NCI-H526 treated with DMSO at 0.1 percent for 48 hours (cell line): ENCODE results near the gene ENOX1.

Experiments used
- DNase-seq: peaks from one replicate; lab custom pipeline; 2025; lab: John Stamatoyannopoulos, UW

The ENOX1 gene

DNA sequence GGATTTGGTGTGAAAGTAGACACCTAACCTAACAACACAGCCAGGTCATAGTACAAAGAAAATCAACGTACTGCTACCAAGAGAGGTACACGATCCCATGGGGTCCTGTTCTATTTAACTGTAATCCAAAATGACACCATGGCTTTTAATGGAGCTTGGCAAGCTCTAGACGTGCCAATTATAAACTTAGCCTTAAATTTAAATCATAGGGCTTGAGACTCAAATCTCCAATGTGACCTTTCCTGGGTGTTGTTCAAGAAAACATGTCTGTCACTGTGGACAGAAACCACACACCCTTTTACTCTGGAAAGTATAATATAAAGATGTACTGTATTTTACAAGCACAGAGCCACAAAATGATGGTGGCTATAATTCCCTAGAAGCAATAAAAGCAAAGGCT, 299.3 kb downstream of the ENOX1 start:
- DNase-seq, result no peak

DNA sequence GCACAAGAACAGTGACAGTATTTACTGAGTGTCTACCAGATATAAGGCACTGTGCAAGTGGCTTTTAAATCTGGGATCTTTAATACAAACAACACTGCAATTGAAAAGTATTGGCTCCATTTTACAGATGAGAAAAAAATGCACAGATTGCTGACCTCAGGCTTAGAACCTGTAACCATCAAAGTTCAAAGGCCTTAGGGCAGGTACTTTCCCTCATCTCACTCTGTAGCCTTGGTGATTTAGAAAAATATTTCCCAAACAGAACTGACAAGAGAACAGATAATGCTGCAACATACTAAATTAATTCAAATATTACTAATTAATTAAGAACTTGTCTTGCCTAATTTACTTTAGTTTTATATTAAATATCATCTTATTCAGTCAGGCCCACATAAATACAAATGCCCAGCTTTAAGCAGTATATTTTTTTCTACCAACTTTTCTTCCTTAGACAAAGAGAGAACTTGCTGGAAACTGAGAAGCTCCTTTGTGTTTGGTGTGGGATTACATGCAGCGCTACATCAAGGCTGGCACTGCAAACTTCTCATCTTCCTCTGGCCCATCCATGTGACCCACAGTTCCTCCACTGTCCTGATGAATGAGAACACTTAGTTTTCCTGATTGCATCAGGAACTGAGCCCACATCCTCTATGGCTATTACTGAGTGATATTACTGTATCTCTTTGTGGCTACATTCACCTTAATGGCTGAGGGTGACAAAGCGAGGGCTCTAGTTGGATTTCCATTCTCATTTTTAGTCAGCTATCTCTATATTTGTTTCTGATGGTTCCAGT, 302.1 kb downstream of the ENOX1 start:
- no peak for DNase-seq

DNA sequence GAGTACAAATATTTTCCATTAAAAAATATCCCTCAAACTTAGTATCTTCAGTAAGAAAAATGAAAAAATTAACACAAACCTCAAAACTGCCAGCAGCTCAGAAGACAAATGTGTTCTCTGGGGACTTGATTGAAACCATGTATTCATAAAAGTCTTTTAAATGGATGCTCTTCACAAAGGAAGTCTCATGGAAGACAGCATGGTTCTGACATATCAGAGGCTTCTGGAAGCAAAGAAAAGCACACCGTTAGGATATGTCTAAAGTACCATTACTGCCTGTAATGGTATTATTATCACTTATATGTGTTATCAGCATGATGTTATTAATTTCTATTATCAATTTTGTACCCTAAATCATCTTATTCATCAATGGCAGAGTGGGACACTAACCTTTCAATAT, 302.8 kb downstream of the ENOX1 start:
- DNase-seq, result no peak

DNA sequence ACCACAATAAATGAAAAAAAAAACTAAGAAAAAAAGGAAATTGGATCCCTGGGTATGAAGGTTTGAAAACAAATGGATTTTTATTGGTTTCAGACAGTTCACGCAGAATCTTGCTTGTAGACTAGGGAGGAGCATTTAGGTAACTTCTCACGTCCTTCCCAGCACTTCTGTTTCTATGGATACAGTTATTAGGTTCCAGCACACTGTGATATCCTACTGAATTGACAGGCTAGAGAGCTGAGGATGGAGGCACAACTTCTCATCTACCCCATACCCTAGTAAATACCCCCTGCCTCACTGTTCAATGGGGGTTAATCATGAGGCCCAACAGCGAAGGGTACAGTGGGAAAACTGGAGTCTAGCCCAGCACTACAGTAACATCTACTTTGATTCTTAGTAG, 304.1 kb downstream of the ENOX1 start:
- DNase-seq, result no peak

DNA sequence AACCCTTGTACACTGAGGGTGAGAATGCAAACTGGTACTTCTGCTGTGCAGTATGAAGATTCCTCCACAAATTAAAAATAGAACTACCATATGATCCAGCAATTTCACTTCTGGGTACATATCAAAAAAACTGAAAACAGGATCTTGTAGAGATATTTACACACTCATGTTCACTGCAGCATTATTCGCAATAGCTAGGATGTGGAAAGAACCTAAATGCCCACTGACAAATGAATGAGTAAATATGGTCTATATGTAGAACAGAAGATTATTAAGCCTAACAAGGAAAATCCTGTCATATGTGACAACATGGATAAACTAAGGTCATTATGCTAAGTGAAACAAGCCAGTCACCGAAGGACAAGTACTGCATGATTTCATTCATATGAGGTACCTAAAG, 304.7 kb downstream of the ENOX1 start:
- no peak for DNase-seq

DNA sequence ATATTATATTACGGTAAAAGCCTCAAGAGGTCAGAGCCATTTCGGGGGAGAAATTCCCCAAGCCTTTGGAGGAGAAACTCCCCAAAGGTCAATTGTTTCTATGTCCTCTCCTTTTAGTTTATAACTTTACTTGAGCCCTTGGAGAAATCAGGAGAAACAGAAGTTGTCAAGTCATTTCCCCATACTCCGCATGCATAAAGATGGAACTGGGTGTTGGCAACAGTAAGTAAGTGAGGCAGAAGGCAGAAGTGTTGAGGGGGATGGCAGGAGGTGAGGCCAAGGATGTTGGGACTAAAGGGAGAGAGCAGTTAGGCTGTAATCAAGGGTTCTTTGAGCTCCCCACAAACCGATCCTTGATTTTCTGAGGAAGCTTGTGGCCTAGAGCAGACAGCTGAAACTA, 307.9 kb downstream of the ENOX1 start:
- no peak for DNase-seq

DNA sequence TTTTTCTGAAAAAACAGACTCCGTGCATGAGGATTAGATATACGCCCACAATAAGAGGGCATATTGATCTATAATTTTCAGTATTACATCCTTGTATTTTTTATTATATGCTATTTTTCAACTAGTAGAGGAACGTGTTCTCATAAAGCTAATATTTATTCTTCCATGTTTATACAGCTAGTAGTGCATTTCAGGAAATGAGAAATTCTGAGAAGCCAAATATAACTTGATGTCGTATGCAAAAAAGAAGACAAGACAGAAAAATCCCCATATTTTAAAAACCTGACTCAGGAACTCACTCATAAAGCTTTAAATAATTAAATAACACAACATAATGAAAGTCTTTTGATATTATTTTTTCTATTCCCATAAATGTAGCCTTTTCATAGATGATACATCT, 308.6 kb downstream of the ENOX1 start:
- no peak for DNase-seq

DNA sequence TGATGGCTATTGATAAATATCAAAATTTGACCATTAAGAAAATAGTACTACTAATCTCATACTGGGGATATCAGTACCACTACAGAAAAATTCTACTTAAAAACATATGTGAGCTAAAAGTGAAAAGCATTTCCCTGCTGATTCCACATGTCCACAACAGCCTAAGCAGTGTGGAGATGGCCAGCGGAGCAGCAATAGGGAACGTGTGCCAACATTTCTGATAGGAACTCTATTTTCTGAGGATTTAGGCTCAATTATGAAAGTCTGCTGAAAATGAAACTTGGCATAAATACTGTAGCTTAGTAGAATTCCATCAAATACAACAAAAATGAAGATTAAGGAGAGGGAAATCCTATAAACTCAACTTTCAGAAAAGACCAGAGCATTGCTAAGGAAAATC, 311.6 kb downstream of the ENOX1 start:
- DNase-seq, result no peak

DNA sequence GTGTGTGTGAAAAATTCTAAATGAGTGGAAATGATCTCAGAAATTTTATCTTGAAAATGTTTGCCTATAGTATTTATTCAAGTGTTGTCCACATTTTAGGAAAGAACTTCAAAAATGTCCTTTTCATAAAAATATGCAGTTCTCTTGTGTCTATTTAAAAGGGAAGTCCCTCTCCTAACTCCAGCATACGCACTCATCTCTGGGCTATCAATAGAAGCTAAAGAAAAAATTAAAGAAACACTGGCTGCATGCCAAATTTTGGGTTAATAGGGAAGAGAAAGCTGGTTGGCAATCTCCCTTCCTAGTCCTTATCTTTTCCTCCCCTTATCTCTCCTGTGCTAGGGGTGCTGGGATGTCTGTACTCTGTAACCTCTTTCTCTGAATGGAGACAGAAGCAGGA, 313.3 kb downstream of the ENOX1 start:
- no peak for DNase-seq

DNA sequence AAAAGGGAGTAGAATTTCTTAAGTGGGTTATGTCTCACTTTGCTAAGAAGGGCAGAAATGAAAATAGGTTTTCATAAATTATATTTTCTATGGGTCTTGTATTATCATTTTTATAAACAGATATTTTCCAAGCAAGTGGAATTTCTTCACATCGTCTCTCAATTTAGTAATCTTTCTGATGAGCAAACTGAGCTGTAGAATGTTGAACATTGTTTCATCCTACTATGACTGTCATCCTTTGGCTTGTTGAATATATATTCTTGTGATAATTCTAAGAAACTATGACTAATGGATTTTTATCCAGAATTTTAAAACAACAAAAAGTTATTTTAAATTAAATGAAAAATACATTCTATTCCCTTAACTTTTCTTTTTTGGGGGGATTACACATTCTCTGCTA, 313.8 kb downstream of the ENOX1 start:
- DNase-seq, result no peak

DNA sequence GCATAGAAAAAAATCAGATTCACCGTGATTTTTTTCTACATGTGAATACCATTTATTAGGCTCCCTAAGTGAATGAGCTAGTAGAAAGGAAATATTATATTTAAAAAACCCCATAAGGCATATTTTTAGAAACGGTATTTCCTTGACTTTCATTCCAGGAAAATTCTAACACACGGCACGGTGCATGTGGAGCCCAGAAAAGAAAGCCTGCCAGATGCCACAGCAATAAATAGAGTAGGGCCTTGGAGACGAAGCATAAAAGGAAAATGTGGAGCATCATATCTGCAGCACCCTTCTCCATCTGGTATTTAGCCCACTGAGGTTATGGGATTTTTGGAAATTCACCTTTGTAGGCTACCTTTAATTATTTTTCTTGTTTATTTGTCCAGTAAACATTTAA, 314.4 kb downstream of the ENOX1 start:
- no peak for DNase-seq

DNA sequence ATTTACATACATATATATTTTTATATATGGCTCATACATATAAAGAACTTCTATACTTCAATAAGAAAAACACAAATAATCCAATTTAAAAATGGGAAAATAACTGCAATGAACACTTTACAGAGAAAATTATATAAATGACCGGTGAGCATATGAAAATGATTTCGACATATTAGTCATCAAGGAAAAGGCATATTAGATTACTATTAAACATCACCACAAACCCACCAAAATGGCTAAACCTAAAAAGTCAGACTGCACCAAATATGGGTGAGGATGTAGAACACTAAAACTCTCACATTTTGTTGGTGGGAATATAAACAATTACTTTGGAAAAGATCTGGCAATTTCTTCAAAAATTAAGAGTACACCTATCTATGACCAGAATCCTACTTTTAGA, 316.2 kb downstream of the ENOX1 start:
- DNase-seq, result no peak

DNA sequence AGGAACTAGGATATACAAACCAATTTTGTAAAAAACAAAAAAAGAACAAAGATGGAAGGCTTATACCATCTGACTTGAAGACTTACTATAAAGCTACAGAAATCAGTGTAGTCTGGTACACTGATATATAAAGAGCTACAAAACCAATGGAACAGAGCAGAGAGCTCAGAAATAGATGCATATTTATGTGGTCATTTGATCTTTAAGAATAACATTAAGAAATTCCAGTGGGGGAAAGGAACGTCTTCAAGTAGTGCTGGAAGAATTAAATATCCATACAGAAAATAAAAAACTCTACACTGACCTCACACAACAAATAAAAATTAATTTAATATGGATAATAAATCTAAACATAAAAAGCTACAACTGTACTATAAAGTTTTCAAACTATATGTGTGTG, 317.0 kb downstream of the ENOX1 start:
- no peak for DNase-seq

DNA sequence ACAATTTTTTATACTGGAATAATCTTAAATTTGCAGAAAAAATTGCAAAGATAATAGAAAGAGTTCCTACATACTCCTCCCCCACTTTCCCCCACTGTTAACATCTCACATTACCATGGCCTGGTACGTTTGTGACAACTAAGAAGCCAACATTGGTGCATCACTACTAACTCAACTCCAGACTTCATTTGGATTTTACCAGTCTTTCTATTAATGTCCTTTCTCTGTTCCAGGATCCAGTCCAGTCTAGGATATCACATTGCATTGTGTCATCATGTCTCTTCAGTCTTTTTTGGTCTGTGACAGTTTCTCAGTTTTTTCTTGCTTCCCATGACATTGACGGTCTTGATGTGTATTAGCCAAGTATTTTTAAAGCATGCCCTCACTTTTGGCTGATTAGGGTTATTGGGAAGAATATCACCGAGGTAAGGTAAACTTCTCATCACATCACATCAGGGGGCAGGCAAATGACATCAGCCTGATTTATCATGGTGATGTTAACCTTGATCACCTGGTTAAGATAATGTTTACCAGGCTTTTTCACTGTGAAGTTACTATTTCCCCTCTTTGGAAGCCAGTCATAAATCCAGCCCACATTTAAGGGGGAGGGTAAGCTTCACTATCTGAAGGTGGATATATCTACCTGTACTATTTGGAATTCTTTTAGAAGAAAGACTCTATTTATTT, 322.1 kb downstream of the ENOX1 start:
- DNase-seq, result no peak

DNA sequence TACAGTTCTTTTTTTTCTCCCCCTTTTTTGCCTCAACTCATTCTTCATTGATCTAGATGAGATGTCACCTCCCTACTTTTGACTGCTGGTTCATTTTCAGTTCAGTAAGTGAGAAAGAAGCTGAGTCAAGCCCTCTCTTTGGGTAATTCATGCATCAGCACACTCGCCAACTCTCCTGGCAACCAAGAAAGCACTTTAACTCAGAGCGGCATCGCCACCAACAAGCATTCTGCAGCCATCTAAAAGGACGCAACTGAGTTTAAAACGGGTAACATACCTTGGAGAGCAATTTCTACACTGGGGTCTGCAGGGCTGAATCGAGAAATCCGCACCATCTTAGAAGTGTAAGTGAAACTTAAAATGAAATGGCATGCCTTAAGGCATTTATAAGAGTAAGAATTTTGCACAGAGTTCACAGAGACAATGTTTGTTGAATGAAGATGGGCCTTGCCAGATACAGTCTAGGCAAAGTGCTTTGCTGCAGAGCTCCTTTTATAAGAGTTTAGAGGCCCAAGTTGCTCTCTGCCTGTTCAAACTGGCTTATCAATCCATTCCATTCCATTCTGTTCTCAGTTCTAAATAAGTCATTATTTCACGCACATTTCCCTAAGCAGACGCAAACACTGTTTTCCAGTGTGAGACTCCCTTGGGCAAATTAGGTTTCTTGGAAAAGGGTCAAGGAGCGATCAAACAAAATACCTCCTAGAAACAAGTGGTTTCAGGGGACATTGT, 338.0 kb downstream of the ENOX1 start:
- no peak for DNase-seq

DNA sequence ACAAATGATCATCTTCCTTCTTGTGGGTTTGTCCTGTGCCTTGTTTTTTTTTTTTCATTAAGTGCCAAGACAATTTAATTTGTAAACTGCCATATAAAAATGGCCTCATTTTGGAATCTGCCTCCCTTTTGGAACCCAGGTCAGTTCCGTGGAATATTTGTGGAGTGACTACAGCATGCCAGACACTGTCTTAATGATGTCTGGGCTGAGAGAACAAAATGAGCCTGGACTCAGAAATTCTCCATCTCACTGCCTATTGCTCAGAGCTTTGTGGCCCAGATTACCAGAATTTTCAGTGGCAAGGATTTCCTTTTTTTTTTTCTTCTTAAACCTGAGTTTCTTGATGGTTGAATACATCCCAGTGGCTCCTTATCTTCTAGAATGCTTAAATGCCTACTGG, 340.6 kb downstream of the ENOX1 start:
- no peak for DNase-seq

DNA sequence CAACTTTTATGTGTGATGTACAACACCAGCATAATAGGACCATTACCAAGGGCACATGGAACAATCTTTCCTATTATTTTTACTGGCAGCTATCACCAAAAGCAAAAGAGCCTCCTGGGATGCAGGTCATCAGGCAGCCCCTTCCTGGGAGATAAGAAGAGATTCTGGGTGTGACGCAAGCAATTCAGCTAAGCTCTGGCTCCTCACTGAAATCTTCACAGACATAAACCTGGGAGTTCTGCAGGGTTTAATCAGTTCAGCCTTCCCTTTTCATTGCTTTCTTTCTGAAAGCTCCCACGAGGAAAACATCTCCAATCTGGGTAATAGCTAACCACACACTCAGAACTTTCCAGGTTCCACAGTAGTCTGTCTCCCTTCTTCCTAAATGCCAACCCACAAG, 341.1 kb downstream of the ENOX1 start:
- DNase-seq, result no peak

DNA sequence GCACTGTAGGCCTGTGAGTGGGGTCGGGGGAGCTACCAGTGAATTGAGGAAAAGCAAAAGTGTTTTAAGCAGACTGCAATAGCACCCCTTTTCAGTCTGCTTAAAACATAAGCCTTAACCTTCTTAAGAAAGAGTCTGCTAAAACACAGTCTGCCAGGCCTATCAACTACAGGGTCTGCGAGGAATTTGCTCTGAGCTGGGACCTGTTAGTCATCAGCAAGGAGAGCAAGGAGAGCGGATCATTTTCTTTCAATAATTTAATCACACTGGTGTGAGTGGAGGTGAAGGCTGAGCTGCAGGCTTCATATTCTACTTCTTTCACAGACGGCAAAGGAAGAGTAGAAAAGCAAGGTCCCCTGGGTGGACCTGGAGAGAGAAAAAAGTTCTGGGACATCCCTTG, 342.7 kb downstream of the ENOX1 start:
- no peak for DNase-seq

DNA sequence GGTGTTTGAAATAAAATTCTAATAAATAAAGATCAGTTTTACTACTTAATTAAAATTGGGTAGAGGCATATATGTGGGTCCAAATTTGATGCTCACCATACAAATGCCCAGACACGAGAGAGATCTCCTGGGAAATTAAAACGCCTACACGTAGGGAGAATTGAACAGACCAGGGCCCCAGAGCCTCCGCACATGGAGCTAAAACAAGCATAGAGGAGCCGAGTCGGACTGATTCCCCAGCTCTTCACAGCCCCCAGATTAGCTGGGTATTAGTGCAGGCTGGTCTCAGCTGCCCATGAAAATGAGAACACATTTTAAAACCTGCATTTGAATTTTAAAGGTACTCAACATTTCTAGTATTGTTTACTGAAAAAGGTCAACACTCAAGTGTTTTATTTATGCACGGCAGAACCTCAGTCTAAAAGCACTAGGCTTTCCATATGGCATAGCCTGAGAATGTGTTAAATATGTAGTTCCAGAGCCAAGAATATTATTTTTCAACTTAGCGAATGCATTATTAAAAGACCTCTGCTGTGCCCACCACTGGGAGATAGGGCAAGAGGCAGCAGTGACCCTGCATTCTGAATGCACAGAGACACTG, 344.8 kb downstream of the ENOX1 start:
- DNase-seq, result no peak

DNA sequence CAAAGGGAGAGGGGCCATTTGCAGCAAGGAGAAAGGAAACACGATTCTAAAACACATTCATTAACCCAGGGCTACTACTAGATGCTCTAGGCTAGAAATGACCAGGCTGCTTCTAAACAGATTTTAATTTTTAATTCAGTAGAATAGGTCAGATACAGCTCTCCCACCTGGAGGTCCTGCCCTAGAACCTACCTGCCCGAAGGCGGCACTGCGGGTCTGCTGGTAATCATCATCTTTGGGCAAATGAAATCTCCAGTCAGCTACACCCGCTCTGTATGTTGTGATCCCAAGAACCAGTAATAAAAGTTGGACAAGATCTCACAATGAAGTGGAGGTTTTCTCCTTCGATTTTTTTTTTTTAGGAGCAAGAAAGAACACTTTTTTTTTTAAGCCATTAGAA, 345.3 kb downstream of the ENOX1 start:
- DNase-seq, result no peak

DNA sequence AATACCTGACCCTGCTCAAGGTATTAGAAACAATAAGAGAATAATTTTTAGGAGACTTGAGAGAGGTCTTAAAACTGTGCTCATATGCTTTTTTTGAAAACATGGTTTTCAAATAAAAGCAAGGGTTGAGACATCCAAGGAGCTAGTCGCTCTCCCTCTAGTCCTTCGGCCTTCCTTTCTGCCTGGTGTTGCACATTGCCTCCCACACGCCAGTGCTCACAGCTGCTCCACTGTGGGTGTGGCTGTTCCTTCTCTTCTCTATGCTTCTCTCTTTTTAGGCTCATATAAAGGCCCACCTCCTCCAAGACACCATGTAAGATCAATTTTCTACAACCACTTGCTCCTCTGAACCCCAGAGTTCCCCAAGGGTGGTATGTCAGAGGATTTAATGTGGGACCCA, 352.6 kb downstream of the ENOX1 start:
- no peak for DNase-seq

DNA sequence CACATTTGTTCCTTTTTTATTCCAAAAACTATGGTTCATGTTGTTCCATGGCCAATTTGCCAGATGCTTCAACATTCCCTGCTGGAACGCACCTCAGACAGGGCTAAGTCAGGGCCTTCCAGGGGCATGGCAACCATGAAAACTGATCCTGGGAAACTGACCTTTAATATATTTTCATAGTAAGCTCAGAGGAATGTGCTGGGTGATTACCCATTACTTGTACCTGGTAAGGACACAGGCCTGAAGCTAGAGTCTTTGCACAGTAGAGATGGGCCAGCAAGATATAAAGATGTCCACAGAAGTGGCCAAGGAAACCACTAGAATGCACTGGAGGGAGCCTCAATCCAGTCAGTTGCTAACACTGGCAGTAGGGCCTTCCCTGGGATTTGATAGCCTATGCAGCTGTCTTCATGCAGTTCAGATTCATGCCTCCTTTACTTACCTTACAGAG, 353.1 kb downstream of the ENOX1 start:
- DNase-seq, result no peak

DNA sequence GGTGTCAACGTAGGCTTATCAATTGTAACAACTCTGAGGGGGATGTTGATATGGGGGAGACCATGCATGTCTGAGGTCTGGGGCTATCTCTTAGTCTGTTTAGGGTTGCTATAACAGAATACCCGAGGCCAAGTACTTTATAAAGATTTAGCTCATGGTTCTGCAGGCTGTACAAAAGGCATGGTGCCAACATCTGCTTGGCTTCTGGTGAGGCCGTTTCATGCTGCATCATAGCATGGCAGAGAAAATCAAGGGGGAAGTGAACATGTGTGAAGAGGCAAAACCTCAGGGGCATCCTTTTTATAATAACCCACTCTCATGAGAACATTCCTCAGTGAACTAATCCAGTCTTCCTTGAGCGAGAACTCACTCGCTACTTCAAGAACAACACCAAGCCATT, 353.8 kb downstream of the ENOX1 start:
- no peak for DNase-seq
